ENCODE results near the gene CAND1. TPM values are rescaled to one million over a fixed set of nuclear protein-coding genes. Genes with fewer than 3 reads are reported as not detected.

Gene CAND1
- total and polyA plus RNA-seq, 12 donors = 13.3 to 165 (median 84.4) TPM

DNA sequence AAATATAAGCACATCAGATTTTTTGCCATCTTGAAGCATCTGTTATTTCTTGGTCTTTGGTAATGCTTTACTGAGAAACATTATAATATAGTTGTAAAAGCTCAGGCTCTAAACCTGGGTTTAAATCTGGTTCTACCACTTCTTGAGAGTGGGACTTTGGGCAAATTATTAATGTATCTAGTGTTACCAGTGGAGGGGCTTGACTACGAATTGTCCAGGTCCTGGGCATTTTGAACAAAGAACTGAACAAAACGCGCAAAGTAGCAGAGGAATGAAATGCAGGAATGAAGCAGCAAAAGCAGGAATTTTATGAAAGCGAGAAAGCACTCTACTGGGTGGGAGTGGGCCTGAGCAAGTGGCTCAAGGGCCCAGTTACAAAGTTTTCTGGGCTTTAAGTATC, 50.8 kb downstream of the CAND1 start:
- Histone ChIP-seq H3K4me3 (no peak overlapping the region), H3K4me1 (replicated peaks in 1 of 2) (no peaks in the 10 kb centered on the region), H3K36me3 (replicated peaks in 1 of 2) (peaks cover 0 to under 1% of the 10 kb centered on the region in 2 donors), H3K9me3 (replicated peaks in 1 of 3) (no peaks in the 10 kb centered on the region), H3K27me3 (no peaks in the 10 kb centered on the region), H3K27ac (no peak overlapping the region)
- no peak for TF ChIP-seq POLR2A (IDR thresholded peaks at IDR 0.05)
- TF ChIP-seq CTCF (IDR thresholded peaks at IDR 0.05) = no peak
- 95 to 97% (median 96%) methylated on average over 4 of the region's 4 CpGs for WGBS, 4 donors
- intact Hi-C loops (cut with DNase I) = no loop called here
- DNase-seq = no peak

- WGBS, 4 donors = 87 to 93% (median 91%) methylated on average over 3 of the region's 3 CpGs
- H3K36me3 ChIP-seq (replicated peaks in 1 of 2) = no peaks in the 10 kb centered on the region
- intact Hi-C loops (cut with DNase I) = no loop called here
- H3K27me3 ChIP-seq = no peaks in the 10 kb centered on the region
- no peaks in the 10 kb centered on the region for H3K9me3 ChIP-seq (replicated peaks in 1 of 3)
- no peaks in the 10 kb centered on the region for H3K4me1 ChIP-seq (replicated peaks in 1 of 2)
- H3K4me3 ChIP-seq = no peak overlapping the region
- TF ChIP-seq CTCF (IDR thresholded peaks at IDR 0.05) = no peak
- no peak for TF ChIP-seq POLR2A (IDR thresholded peaks at IDR 0.05)
- H3K27ac ChIP-seq = no peak overlapping the region
- no peak for DNase-seq
Measured at GRCh38 chr12:67320614-67321295, 51.6 kb downstream of the CAND1 start.

- Histone ChIP-seq H3K4me1 (replicated peaks in 1 of 2) (no peaks in the 10 kb centered on the region), H3K36me3 (replicated peaks in 1 of 2) (no peaks in the 10 kb centered on the region), H3K27me3 (no peaks in the 10 kb centered on the region), H3K27ac (no peak overlapping the region), H3K4me3 (no peak overlapping the region), H3K9me3 (replicated peaks in 1 of 3) (no peaks in the 10 kb centered on the region)
- WGBS, 4 donors = 90 to 100% (median 94%) methylated on average over 3 to 12 of the region's 12 CpGs
- no peak for DNase-seq
- TF ChIP-seq CTCF (IDR thresholded peaks at IDR 0.05) (no peak), POLR2A (IDR thresholded peaks at IDR 0.05) (no peak)
- intact Hi-C loops (cut with DNase I) = no loop called here
Measured at GRCh38 chr12:67322580-67322979, 53.4 kb downstream of the CAND1 start.

GRCh38 chr12:67323007-67323406, 53.8 kb downstream of the CAND1 start:
- TF ChIP-seq POLR2A (IDR thresholded peaks at IDR 0.05) = no peak
- no peak for TF ChIP-seq CTCF (IDR thresholded peaks at IDR 0.05)
- no peak for DNase-seq
- Histone ChIP-seq H3K27me3 (no peaks in the 10 kb centered on the region), H3K27ac (no peak overlapping the region), H3K9me3 (replicated peaks in 1 of 3) (no peaks in the 10 kb centered on the region), H3K36me3 (replicated peaks in 1 of 2) (no peaks in the 10 kb centered on the region), H3K4me3 (no peak overlapping the region), H3K4me1 (replicated peaks in 1 of 2) (no peaks in the 10 kb centered on the region)
- 95 to 100% (median 97%) methylated on average over 1 to 3 of the region's 3 CpGs; no CpG with 5 or more reads in 1 of the 4 donors for WGBS, 4 donors
- intact Hi-C loops (cut with DNase I) = no loop called here
